PFSK-1 (cell line): Measurements from ENCODE around the gene RALY.

Experiments used
- REST ChIP-seq, 2 experiments: IDR thresholded peaks; 2 replicates each; pipeline versions ENCODE4 v1.6.1 to v1.8.0; 2011 to 2012; ENCODE audit warnings: low read depth in 2 of 2, low read length in 2 of 2, control low read depth in 1 of 2, inconsistent platforms in 1 of 2, mild to moderate bottlenecking in 1 of 2, moderate library complexity in 1 of 2; ENCODE audit not compliant: insufficient read depth in 1 of 2
- TAF1 ChIP-seq: IDR thresholded peaks from 2 replicates; pipeline ENCODE4 v1.6.1; 2012; ENCODE audit warnings: low read length, control low read depth, borderline replicate concordance; ENCODE audit not compliant: insufficient read depth

- TF ChIP-seq REST (IDR thresholded peaks at IDR 0.05; ENCODE audit: insufficient read depth in 1 of 2, low read depth in 2 of 2, low read length in 2 of 2) (no peak), TAF1 (no peak)
Measured at GRCh38 chr20:34016736-34017135, 23.0 kb downstream of the RALY start.
